Activated CD4-positive, alpha-beta T cell treated with anti-CD3 and anti-CD28 coated beads, Interleukin-2, amount 50 U/mL, for 1 hour (primary cell): ENCODE results near the gene NR6A1.

Experiments used
- DNase-seq: peaks from one replicate; pipeline ENCODE4 v3.0.0-alpha.2; 2020

NR6A1 gene

GRCh38 chr9:124479947-124480620 is 291.0 kb downstream of the NR6A1 start:
- no peak for DNase-seq

GRCh38 chr9:124479371-124479770 is 291.7 kb downstream of the NR6A1 start:
- no peak for DNase-seq

- DNase-seq: no peak
These were observed 292.8 kb downstream of the NR6A1 start for GRCh38 chr9:124478354-124478753.

GRCh38 chr9:124477648-124478285 is 293.3 kb downstream of the NR6A1 start:
- no peak for DNase-seq

- DNase-seq: no peak
These were observed 293.9 kb downstream of the NR6A1 start for GRCh38 chr9:124477211-124477647.

GRCh38 chr9:124475868-124476690 is 295.0 kb downstream of the NR6A1 start:
- DNase-seq: no peak

- no peak for DNase-seq
These were observed 295.8 kb downstream of the NR6A1 start for GRCh38 chr9:124475158-124475867.

GRCh38 chr9:124474151-124474550 is 297.0 kb downstream of the NR6A1 start:
- no peak for DNase-seq

- DNase-seq: no peak
These were observed 297.8 kb downstream of the NR6A1 start for GRCh38 chr9:124473310-124473709.

GRCh38 chr9:124472770-124473169 is 298.3 kb downstream of the NR6A1 start:
- DNase-seq: no peak

GRCh38 chr9:124471761-124472160 is 299.4 kb downstream of the NR6A1 start:
- no peak for DNase-seq

GRCh38 chr9:124470726-124471125 is 300.4 kb downstream of the NR6A1 start:
- no peak for DNase-seq

- no peak for DNase-seq
These were observed 300.8 kb downstream of the NR6A1 start for GRCh38 chr9:124470306-124470705.

- no peak for DNase-seq
These were observed 301.9 kb downstream of the NR6A1 start for GRCh38 chr9:124469011-124469832.

- DNase-seq: no peak
These were observed 302.9 kb downstream of the NR6A1 start for GRCh38 chr9:124468061-124468740.

- DNase-seq: no peak
These were observed 303.6 kb downstream of the NR6A1 start for GRCh38 chr9:124467410-124468060.
